GM12872 (cell line): ENCODE measurements around the gene SEMA6A.

Experiments used
- TF ChIP-seq, protein P1 (sequence below): IDR thresholded peaks from 3 replicates; pipeline ENCODE4 v1.5.1; 2011; ENCODE audit warnings: low read depth, mild to moderate bottlenecking, low read length, moderate library complexity; ENCODE audit not compliant: insufficient read depth

Gene SEMA6A

DNA sequence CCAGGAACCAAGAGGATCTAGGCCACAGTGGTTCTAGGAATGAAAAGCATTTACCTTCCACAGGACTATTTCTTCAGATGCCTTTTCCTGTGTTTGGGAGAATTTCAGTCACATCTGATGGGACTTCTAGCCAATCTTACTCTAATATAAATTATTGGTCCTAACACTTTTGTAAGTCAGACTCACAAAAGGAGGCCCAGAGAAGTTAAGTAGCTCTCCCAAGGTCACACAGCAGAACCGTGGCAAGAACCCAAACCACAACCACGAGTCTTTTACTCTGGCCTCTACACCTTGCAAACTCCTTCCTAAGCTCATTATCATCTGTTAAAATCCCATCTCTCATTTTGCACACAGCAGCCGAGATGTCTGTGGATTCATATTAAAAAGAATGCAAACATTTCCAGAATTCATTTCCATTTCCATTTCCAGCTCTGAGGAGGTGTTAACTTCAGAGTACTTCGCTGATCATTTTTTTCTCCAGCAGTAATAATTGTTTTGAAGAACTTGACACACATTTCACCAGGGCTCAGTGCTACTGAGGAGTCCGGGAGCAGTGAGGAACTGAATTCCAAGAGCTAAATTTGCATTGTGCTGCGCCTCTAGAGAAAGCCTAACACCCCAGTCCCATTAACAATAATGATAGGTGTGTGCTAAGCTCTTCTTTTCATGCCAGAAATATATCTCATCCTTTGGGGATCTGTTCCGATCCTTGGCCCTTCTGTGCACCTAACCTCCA lies 168.1 kb downstream of the SEMA6A start:
- TF ChIP-seq, protein P1, sequence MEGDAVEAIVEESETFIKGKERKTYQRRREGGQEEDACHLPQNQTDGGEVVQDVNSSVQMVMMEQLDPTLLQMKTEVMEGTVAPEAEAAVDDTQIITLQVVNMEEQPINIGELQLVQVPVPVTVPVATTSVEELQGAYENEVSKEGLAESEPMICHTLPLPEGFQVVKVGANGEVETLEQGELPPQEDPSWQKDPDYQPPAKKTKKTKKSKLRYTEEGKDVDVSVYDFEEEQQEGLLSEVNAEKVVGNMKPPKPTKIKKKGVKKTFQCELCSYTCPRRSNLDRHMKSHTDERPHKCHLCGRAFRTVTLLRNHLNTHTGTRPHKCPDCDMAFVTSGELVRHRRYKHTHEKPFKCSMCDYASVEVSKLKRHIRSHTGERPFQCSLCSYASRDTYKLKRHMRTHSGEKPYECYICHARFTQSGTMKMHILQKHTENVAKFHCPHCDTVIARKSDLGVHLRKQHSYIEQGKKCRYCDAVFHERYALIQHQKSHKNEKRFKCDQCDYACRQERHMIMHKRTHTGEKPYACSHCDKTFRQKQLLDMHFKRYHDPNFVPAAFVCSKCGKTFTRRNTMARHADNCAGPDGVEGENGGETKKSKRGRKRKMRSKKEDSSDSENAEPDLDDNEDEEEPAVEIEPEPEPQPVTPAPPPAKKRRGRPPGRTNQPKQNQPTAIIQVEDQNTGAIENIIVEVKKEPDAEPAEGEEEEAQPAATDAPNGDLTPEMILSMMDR, result no peak

DNA sequence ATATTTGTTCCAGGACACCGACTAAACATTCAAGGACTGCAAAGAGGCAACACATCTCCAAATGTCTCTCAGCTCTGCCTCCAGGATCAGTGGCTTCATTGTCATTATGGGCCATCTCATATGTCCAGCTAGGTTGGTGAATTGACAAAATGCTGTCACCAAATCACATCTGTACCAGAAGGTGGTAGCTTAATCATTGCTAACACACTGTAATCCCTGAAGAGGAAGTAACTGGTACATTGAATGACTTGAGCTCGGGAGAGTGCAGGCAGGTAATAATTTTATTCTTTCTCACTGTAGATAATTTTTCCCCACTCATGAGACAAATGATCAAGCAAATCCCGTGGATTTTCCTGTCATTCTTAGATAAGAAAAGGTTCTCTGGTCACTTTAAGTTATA lies 169.8 kb downstream of the SEMA6A start:
- TF ChIP-seq, protein P1, result no peak

DNA sequence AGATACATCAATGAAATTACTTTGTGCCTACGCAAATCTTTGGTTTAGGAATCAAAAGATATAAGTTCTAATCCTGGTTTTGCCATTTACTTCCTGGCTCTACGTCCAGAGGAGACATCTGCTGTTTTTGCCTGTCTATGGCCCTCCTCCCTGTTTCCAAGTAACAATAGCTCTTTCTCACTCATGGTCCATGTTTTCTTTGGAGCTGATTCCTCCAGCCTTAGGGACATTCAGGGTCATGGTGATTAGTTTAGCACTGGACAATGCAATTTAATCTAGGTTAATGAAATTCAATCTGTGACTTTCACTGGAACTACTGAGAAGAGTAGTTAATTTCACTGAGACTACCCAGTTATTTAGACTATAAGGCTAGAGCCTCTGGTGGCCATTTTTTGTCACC lies 170.6 kb downstream of the SEMA6A start:
- TF ChIP-seq, protein P1, result no peak

DNA sequence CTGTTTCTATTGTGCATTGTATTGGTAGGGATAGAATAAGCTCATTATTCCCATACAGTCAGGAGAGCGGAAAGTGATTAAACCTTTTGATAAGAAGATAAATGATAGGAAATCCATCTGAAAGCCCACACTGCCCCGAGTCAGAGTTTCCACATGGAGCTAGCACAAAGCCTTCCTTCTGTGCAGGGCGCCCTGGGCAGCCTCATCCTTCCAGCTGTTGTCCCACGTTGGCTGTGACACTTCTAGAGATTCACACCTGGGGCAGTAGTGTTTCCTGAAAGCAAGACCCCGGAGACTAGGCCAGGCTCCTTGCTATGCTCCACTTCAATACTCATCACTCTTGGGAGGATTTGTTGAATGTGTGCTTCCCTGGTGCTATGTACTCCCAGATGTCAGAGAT lies 172.4 kb downstream of the SEMA6A start:
- TF ChIP-seq, protein P1, result no peak

DNA sequence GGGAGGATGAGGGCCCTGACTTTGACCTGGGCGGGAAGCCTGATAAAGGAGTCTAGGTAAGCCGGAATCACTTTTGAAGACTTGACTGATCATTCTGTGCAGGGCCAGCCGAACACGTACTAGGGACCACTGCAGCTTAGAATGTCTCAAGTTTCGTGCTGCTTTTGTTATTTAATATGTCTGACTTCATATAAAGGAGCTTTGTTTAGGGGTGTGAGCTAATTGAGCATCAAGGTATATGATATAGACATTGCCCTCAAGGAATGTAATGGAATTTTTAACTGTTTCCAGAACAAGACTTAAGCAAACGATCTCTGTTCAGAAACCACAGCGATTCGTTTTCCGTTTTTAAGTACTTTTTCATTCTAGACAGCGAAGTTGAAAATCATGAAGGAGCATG lies 173.0 kb downstream of the SEMA6A start:
- TF ChIP-seq, protein P1, result no peak

DNA sequence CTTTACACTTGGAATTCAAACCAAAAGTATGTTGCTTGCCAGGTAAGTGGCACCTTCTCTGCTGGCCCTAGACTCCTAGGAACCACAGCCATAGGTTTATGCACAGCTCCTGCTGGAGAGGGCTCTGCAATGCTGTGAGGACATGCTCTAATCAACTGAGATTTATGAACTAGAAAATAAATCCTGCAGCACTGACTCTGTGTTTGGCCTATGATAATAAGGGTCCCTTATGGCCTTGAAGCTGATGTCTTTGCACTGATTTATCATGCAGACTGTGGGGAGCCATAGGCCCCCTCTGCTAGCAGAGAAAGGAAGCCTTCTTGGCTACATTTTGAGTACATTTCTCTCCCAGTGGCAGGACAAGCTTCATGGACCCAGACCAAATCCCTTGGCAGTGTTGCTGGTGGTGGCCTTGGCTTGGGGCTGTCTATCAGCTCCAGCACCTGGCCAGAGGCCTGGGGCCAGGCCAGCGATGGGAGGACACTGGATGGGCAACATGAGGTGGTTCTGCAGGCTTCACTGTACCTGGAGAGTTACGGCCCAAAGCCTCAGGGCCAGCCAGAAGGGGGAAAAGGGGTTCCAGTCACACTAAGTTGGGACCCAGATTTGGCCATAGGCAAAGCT lies 178.0 kb downstream of the SEMA6A start:
- TF ChIP-seq, protein P1, result no peak

DNA sequence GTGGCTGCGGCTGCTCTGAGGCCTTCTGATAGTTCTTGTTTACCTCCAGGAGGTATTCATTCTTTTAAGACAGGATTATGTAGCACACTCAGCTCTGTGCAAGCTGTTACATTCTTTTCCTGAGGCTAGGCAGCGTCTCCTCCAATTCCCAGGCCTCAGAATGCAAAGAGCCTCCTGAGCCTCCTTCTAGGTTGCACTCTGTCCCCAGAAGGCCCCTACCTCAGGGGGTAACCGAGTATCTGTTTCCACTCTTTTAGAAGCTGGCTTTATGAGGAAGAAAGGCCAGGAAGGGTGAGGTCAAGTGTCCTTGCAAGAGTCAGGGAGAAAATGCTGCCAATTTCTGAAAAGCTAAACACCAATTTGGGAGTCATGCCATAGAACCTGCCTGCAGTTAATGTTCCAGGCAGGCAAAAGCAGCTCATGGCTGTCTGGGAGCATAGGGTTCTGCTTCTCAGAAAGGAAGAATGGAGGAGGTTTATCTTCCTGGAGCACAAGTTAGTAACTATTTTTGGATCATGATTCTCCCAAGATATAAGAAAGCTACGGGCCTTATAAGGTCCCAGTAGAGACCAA lies 178.9 kb downstream of the SEMA6A start:
- TF ChIP-seq, protein P1, result no peak
